ENCODE measurements around the gene AXDND1. TPM values are rescaled to one million over a fixed set of nuclear protein-coding genes. Genes with fewer than 3 reads are reported as not detected.

Gene AXDND1
- total and polyA plus RNA-seq, 2 experiments from 2014 or later, result not detected

- H3K9me3 ChIP-seq (ENCODE audit: low read depth), result no peaks in the 10 kb centered on the region
- H3K27ac ChIP-seq, result no peak overlapping the region
- H2AFZ ChIP-seq, result no peak overlapping the region
- no peaks in the 10 kb centered on the region for H3K4me1 ChIP-seq (ENCODE audit: insufficient read depth)
- H4K20me1 ChIP-seq (ENCODE audit: insufficient read depth), result no peaks in the 10 kb centered on the region
- no peak for TF ChIP-seq EZH2phosphoT487 (IDR thresholded peaks at IDR 0.05; ENCODE audit: insufficient read depth, low read depth)
- TF ChIP-seq EZH2 (IDR thresholded peaks at IDR 0.05; ENCODE audit: insufficient read depth, poor library complexity, severe bottlenecking), result no peak
- in situ Hi-C loops (cut with MboI), result loop anchor here (25.0 kb wide), 1 partner anchor 250 kb away; the partner anchor contains the start of gene TOR3A
- no peak overlapping the region for H3K4me3 ChIP-seq
- H3K36me3 ChIP-seq (ENCODE audit: low read depth), result peaks cover 6% of the 10 kb centered on the region; the same call in 1 of the 2 replicates
- H3K4me2 ChIP-seq (ENCODE audit: unreplicated experiment), result no peak overlapping the region
- H3K27me3 ChIP-seq (replicated peaks; ENCODE audit: insufficient read depth), result no peaks in the 10 kb centered on the region
- no peaks in the 10 kb centered on the region for H3K9me2 ChIP-seq (ENCODE audit: insufficient read depth)
- no peaks in the 10 kb centered on the region for H3F3A ChIP-seq (ENCODE audit: insufficient read depth)
- 97 to 100% methylated on average over 2 of the region's 2 CpGs for WGBS, 2 experiments (ENCODE audit: low coverage in 1 of 2, low lambda C conversion rate in 2 of 2, missing lambda C conversion rate in 2 of 2)
- no peak for DNase-seq
- no peak overlapping the region for H3K9ac ChIP-seq
- no peaks in the 10 kb centered on the region; the same call in 1 of the 2 replicates for H3K79me2 ChIP-seq (ENCODE audit: insufficient read depth)
Observed at GRCh38 chr1:179337288-179337687, 28.5 kb upstream of the AXDND1 start.

GRCh38 chr1:179337942-179338560 lies 27.7 kb upstream of the AXDND1 start:
- Histone ChIP-seq H3K36me3 (ENCODE audit: low read depth) (peaks cover 6% of the 10 kb centered on the region; the same call in 1 of the 2 replicates), H3K9me3 (ENCODE audit: low read depth) (no peaks in the 10 kb centered on the region), H4K20me1 (ENCODE audit: insufficient read depth) (no peaks in the 10 kb centered on the region), H3K4me1 (ENCODE audit: insufficient read depth) (no peaks in the 10 kb centered on the region), H3K9me2 (ENCODE audit: insufficient read depth) (no peaks in the 10 kb centered on the region), H3K79me2 (ENCODE audit: insufficient read depth) (no peaks in the 10 kb centered on the region; the same call in 1 of the 2 replicates), H3F3A (ENCODE audit: insufficient read depth) (no peaks in the 10 kb centered on the region), H3K4me2 (ENCODE audit: unreplicated experiment) (no peak overlapping the region), H3K27ac (no peak overlapping the region), H2AFZ (no peak overlapping the region), H3K9ac (no peak overlapping the region), H3K4me3 (no peak overlapping the region), H3K27me3 (replicated peaks; ENCODE audit: insufficient read depth) (no peaks in the 10 kb centered on the region)
- 98 to 99% methylated on average over 5 of the region's 5 CpGs for WGBS, 2 experiments (ENCODE audit: low coverage in 1 of 2, low lambda C conversion rate in 2 of 2, missing lambda C conversion rate in 2 of 2)
- in situ Hi-C loops (cut with MboI), result loop anchor here (25.0 kb wide), 1 partner anchor 251 kb away; the partner anchor contains the start of gene TOR3A
- no peak for DNase-seq
- TF ChIP-seq EZH2phosphoT487 (IDR thresholded peaks at IDR 0.05; ENCODE audit: insufficient read depth, low read depth) (no peak), EZH2 (IDR thresholded peaks at IDR 0.05; ENCODE audit: insufficient read depth, poor library complexity, severe bottlenecking) (no peak)

GRCh38 chr1:179340918-179341317 lies 24.9 kb upstream of the AXDND1 start:
- no peak overlapping the region for H3K4me2 ChIP-seq (ENCODE audit: unreplicated experiment)
- TF ChIP-seq EZH2 (IDR thresholded peaks at IDR 0.05; ENCODE audit: insufficient read depth, poor library complexity, severe bottlenecking), result no peak
- no peak for TF ChIP-seq EZH2phosphoT487 (IDR thresholded peaks at IDR 0.05; ENCODE audit: insufficient read depth, low read depth)
- no peak overlapping the region for H2AFZ ChIP-seq
- no peaks in the 10 kb centered on the region for H3K9me3 ChIP-seq (ENCODE audit: low read depth)
- no peaks in the 10 kb centered on the region for H4K20me1 ChIP-seq (ENCODE audit: insufficient read depth)
- 98 to 100% methylated on average over 5 of the region's 5 CpGs for WGBS, 2 experiments (ENCODE audit: low coverage in 1 of 2, low lambda C conversion rate in 2 of 2, missing lambda C conversion rate in 2 of 2)
- no peaks in the 10 kb centered on the region for H3K27me3 ChIP-seq (replicated peaks; ENCODE audit: insufficient read depth)
- no peak overlapping the region for H3K27ac ChIP-seq
- in situ Hi-C loops (cut with MboI), result loop anchor here (25.0 kb wide), 1 partner anchor 254 kb away; the partner anchor contains the start of gene TOR3A
- DNase-seq, result no peak
- no peak overlapping the region for H3K9ac ChIP-seq
- H3F3A ChIP-seq (ENCODE audit: insufficient read depth), result no peaks in the 10 kb centered on the region
- no peaks in the 10 kb centered on the region for H3K4me1 ChIP-seq (ENCODE audit: insufficient read depth)
- H3K79me2 ChIP-seq (ENCODE audit: insufficient read depth), result no peaks in the 10 kb centered on the region
- H3K9me2 ChIP-seq (ENCODE audit: insufficient read depth), result no peaks in the 10 kb centered on the region
- H3K36me3 ChIP-seq (ENCODE audit: low read depth), result peaks cover 26% of the 10 kb centered on the region
- H3K4me3 ChIP-seq, result no peak overlapping the region

GRCh38 chr1:179341943-179342547 lies 23.7 kb upstream of the AXDND1 start:
- 82 to 85% methylated on average over 4 of the region's 4 CpGs for WGBS, 2 experiments (ENCODE audit: low coverage in 1 of 2, low lambda C conversion rate in 2 of 2, missing lambda C conversion rate in 2 of 2)
- H3K36me3 ChIP-seq (ENCODE audit: low read depth), result peaks cover 31% of the 10 kb centered on the region
- H2AFZ ChIP-seq, result no peak overlapping the region
- no peak for DNase-seq
- H3K9ac ChIP-seq, result no peak overlapping the region
- H4K20me1 ChIP-seq (ENCODE audit: insufficient read depth), result no peaks in the 10 kb centered on the region
- no peak overlapping the region for H3K4me2 ChIP-seq (ENCODE audit: unreplicated experiment)
- H3K79me2 ChIP-seq (ENCODE audit: insufficient read depth), result no peaks in the 10 kb centered on the region
- H3K4me1 ChIP-seq (ENCODE audit: insufficient read depth), result no peaks in the 10 kb centered on the region
- H3F3A ChIP-seq (ENCODE audit: insufficient read depth), result no peaks in the 10 kb centered on the region
- no peak overlapping the region for H3K27ac ChIP-seq
- no peak overlapping the region for H3K4me3 ChIP-seq
- H3K9me3 ChIP-seq (ENCODE audit: low read depth), result no peaks in the 10 kb centered on the region
- in situ Hi-C loops (cut with MboI), result loop anchor here (25.0 kb wide), 1 partner anchor 255 kb away; the partner anchor contains the start of gene TOR3A
- no peaks in the 10 kb centered on the region for H3K9me2 ChIP-seq (ENCODE audit: insufficient read depth)
- no peaks in the 10 kb centered on the region for H3K27me3 ChIP-seq (replicated peaks; ENCODE audit: insufficient read depth)
- no peak for TF ChIP-seq EZH2phosphoT487 (IDR thresholded peaks at IDR 0.05; ENCODE audit: insufficient read depth, low read depth)
- TF ChIP-seq EZH2 (IDR thresholded peaks at IDR 0.05; ENCODE audit: insufficient read depth, poor library complexity, severe bottlenecking), result no peak

Measured in GM23248 (cell line).